Mucosa of rectum (tissue), 2 donors: Measurements from ENCODE around the gene UBAP2.
A peak's percentile ranks its signal among the peaks of the same experiment; 100 is the strongest.

Experiments used
- H3K27ac ChIP-seq, 2 donors: one replicate each; pipeline ENCODE4 v1.7.0; 2013; ENCODE audit warnings: inconsistent platforms in 2 of 2, low read depth in 2 of 2, low read length in 2 of 2
- H3K27me3 ChIP-seq, 2 donors: one replicate each; pipeline ENCODE4 v1.7.0; 2013; ENCODE audit warnings: low read length in 2 of 2; ENCODE audit not compliant: control insufficient read depth in 2 of 2, insufficient read depth in 2 of 2
- H3K36me3 ChIP-seq, 2 donors: one replicate each; pipeline ENCODE4 v1.7.0; 2013; ENCODE audit warnings: low read length in 2 of 2; ENCODE audit not compliant: control insufficient read depth in 2 of 2, insufficient read depth in 2 of 2
- H3K4me1 ChIP-seq, 2 donors: one replicate each; pipeline ENCODE4 v1.7.0; 2013; ENCODE audit warnings: low read length in 2 of 2, mild to moderate bottlenecking in 1 of 2; ENCODE audit not compliant: control insufficient read depth in 2 of 2, insufficient read depth in 2 of 2
- H3K4me3 ChIP-seq, 2 donors: one replicate each; pipeline ENCODE4 v1.7.0; 2013; ENCODE audit warnings: low read length in 2 of 2
- H3K9ac ChIP-seq, 2 donors: one replicate each; pipeline ENCODE4 v1.7.0; 2013; ENCODE audit warnings: low read length in 2 of 2, low read depth in 1 of 2, mild to moderate bottlenecking in 1 of 2
- H3K9me3 ChIP-seq, 2 donors: one replicate each; pipeline ENCODE4 v1.7.0; 2013; ENCODE audit warnings: low read length in 2 of 2; ENCODE audit not compliant: control insufficient read depth in 2 of 2
- donor health status: healthy.
- donor health status: Normal muscosa, but diverticular disease.

Gene UBAP2

GRCh38 chr9:34085581-34086500 lies 37.2 kb upstream of the UBAP2 start:
- H3K9me3 ChIP-seq: no peaks in the 10 kb centered on the region
- H3K4me1 ChIP-seq: no peaks in the 10 kb centered on the region
- H3K9ac ChIP-seq: no peak overlapping the region
- H3K36me3 ChIP-seq: peaks cover 33 to 46% of the 10 kb centered on the region in 2 donors
- H3K27me3 ChIP-seq: no peaks in the 10 kb centered on the region
- no peak overlapping the region for H3K4me3 ChIP-seq
- H3K27ac ChIP-seq: no peak overlapping the region

DNA sequence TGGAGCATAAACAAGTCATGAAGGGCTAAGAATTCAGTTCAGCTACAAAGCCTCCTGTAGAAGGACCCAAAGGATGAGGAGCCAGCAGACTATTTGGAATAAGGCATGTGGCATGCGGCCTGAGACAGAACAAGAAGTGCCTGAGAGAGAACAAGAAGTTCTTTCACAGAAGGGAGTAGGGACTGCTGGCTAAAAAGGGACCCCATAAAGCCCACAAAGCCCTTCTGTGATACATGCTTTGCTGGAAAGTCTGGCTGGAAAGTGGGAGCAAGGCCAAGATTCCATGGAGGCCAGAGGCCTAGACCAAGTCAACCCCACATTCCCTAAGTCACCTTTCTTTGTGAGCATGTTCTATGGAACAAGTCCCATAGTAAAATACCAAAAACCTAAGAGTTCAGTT lies 35.9 kb upstream of the UBAP2 start:
- Histone ChIP-seq H3K4me3 (no peak overlapping the region), H3K27me3 (no peaks in the 10 kb centered on the region), H3K36me3 (peaks cover 28 to 37% of the 10 kb centered on the region in 2 donors), H3K27ac (peak overlapping the region in 1 of 2 donors; percentile 32), H3K4me1 (no peaks in the 10 kb centered on the region), H3K9ac (no peak overlapping the region), H3K9me3 (no peaks in the 10 kb centered on the region)

DNA sequence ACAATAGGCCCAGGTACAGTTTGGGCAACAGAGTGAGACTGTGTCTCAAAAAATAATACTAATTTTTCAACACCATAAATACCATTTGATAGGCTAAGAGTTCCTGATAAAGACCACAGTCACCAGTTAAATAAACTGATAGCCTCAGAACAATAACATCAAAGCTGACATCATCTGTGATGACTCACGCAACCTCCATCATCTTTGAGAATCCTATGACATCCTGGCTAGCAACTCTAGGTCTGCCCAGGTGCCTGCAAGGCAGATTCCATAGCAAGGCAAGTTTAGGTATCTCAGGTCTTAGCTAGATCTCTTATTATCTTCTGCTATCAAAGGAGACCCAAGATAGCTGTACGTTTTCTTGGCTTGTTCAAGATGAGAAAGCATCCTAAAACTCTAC lies 30.5 kb upstream of the UBAP2 start:
- Histone ChIP-seq H3K27ac (no peak overlapping the region), H3K9me3 (no peaks in the 10 kb centered on the region), H3K9ac (no peak overlapping the region), H3K27me3 (no peaks in the 10 kb centered on the region), H3K4me3 (no peak overlapping the region), H3K4me1 (no peaks in the 10 kb centered on the region), H3K36me3 (no peaks in the 10 kb centered on the region)

DNA sequence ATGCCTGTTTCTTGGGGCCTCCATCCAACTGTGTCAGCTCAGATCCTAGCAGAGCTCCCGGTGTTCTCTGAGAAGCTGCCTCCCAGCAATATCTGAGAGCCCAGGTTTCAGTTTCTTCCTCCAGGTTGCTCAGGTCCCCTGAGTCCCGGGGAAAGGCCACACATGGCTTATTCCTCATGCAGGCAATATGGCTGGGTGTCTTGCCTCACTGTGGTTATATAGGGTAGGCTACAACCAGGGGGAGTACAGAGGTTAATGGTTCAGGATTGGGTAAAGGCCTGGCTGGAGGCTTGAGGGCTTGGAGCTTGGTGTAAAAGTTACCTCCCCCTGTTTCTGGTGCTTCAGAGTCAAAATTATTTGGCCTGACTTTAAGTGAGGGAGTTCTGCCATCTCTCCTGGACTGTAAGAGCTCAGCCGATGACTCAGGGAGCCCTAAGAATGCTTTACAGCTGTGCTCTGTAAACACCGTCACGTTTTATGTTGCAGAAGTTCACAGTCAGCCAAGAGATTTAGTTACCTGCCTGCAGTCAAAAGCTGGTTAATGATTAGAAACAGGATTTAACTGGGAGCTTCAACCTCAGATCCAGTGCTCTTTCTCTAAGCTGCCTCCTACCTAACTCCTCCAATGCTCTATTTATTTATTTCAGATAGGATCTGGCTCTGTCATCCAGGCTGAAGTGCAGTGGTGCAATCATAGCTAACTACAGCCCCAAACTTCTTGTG lies 24.3 kb upstream of the UBAP2 start:
- H3K4me3 ChIP-seq: peak overlapping the region in 1 of 2 donors; percentile 15
- no peaks in the 10 kb centered on the region for H3K27me3 ChIP-seq
- H3K36me3 ChIP-seq: no peaks in the 10 kb centered on the region
- H3K4me1 ChIP-seq: peaks cover 16 to 17% of the 10 kb centered on the region in 2 donors
- peak overlapping the region in 1 of 2 donors; percentile 24 for H3K9ac ChIP-seq
- H3K27ac ChIP-seq: peak overlapping the region; percentile 9 to 40
- H3K9me3 ChIP-seq: no peaks in the 10 kb centered on the region

DNA sequence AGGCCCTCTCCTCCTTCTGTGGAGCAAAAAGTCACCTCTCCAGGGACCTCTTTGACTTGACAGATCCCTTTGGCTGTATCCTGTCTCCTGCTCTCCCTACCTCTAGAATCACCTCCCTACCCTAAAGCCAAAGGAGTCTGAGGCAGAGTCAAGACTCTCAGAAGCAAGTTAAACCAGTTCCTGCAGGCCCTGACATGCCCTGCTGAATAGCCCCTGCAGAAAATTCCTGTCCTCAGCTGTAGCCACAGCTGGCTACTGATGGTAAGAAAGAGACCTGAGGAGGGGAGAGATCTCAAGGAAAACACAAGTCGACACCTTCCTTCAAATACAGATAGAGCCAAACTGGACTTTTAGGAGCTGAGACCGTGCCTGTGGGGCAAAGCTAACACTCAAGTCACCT lies 23.7 kb upstream of the UBAP2 start:
- peak overlapping the region in 1 of 2 donors; percentile 40 for H3K27ac ChIP-seq

GRCh38 chr9:34070606-34071324 lies 22.1 kb upstream of the UBAP2 start:
- Histone ChIP-seq H3K36me3 (no peaks in the 10 kb centered on the region), H3K27me3 (no peaks in the 10 kb centered on the region), H3K27ac (no peak overlapping the region), H3K4me3 (no peak overlapping the region), H3K9me3 (no peaks in the 10 kb centered on the region), H3K4me1 (peaks cover 16 to 17% of the 10 kb centered on the region in 2 donors), H3K9ac (no peak overlapping the region)

More for the DNA sequence above, 23.7 kb upstream of the UBAP2 start:
- peak overlapping the region in 1 of 2 donors; percentile 15 for H3K4me3 ChIP-seq
- no peaks in the 10 kb centered on the region for H3K36me3 ChIP-seq
- H3K27me3 ChIP-seq: no peaks in the 10 kb centered on the region
- peak overlapping the region in 1 of 2 donors; percentile 24 for H3K9ac ChIP-seq
- no peaks in the 10 kb centered on the region for H3K9me3 ChIP-seq
- H3K4me1 ChIP-seq: peaks cover 16 to 17% of the 10 kb centered on the region in 2 donors

GRCh38 chr9:34069831-34070230 lies 21.1 kb upstream of the UBAP2 start:
- H3K9me3 ChIP-seq: no peaks in the 10 kb centered on the region
- no peaks in the 10 kb centered on the region for H3K36me3 ChIP-seq
- H3K27me3 ChIP-seq: no peaks in the 10 kb centered on the region
- no peak overlapping the region for H3K4me3 ChIP-seq
- no peak overlapping the region for H3K27ac ChIP-seq
- H3K4me1 ChIP-seq: peaks cover 16 to 17% of the 10 kb centered on the region in 2 donors
- H3K9ac ChIP-seq: no peak overlapping the region

GRCh38 chr9:34065541-34065940 lies 16.9 kb upstream of the UBAP2 start:
- H3K27me3 ChIP-seq: no peaks in the 10 kb centered on the region
- H3K27ac ChIP-seq: no peak overlapping the region
- H3K4me1 ChIP-seq: no peaks in the 10 kb centered on the region
- no peaks in the 10 kb centered on the region for H3K36me3 ChIP-seq
- H3K9ac ChIP-seq: no peak overlapping the region
- H3K9me3 ChIP-seq: no peaks in the 10 kb centered on the region
- no peak overlapping the region for H3K4me3 ChIP-seq

- no peaks in the 10 kb centered on the region for H3K9me3 ChIP-seq
- no peaks in the 10 kb centered on the region for H3K36me3 ChIP-seq
- H3K27me3 ChIP-seq: no peaks in the 10 kb centered on the region
- no peaks in the 10 kb centered on the region for H3K4me1 ChIP-seq
- H3K4me3 ChIP-seq: no peak overlapping the region
- H3K9ac ChIP-seq: no peak overlapping the region
- no peak overlapping the region for H3K27ac ChIP-seq
Observed at GRCh38 chr9:34059954-34060353, 11.3 kb upstream of the UBAP2 start.

DNA sequence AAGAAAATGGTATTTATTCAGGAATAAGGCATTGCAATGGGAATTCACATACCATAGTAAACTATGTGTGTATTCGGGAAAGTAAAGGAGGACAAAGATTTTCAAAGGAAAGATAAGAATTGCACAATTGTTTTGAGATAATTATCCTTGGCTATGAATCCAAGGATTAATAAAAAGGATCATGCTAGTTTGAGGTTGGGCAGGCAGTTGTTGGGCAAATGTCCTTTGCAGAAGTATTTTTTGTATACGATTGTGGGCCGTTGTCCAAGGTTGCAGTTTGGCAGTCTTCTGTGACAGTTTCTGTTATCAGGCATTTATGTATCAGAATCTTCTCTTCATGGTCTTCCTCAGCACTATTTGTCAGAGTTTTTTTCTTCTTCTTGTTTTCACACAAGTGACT lies 10.6 kb upstream of the UBAP2 start:
- Histone ChIP-seq H3K27ac (no peak overlapping the region), H3K36me3 (no peaks in the 10 kb centered on the region), H3K9ac (no peak overlapping the region), H3K4me3 (no peak overlapping the region), H3K9me3 (no peaks in the 10 kb centered on the region), H3K27me3 (no peaks in the 10 kb centered on the region), H3K4me1 (no peaks in the 10 kb centered on the region)
